ENCODE data around the gene CCDC124. TPM values are rescaled to one million over a fixed set of nuclear protein-coding genes. Genes with fewer than 3 reads are reported as not detected.

CCDC124 gene
- total and polyA plus RNA-seq, 2 of the 4 experiments (the other 2 are of a cell fraction) = 30.1 to 112 TPM

DNA sequence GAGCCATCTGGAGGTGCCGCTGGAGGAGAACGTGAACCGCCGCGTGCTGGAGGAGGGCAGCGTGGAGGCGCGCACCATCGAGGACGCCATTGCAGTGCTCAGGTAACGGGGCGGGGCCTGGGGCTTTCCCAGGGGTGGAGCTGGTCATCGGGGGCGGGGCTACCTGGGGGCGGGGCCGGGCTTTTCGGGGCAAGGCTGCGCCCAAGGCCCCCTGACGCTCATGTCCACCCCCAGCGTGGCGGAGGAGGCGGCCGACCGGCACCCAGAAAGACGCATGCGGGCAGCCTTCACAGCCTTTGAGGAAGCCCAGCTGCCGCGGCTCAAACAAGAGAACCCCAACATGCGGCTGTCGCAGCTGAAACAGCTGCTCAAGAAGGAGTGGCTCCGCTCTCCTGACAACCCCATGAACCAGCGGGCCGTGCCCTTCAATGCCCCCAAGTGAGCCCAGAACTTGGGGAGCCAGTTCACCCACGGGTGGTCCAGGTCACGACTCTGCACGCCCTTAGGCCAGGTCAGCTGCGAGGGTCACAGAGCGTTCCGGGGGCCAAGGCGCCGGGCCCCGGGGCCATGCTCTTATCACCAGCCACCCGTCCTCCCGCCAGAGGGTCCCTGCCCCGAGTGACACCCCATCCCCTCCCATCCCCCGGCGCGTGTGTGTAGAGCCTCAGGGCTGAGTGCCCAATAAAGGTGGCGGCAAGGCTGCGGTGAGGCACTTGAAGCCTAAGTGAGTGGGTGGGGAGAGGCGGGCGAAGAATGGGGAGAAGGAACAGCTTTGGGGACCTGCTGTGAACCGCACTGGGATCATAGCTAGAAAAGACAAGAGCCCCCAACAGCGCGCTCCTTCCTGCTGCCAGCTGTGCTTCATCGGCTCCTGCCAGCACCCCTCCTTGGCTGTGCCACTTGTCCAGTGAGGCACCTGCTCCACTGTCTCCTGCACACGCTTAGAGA is 10.7 kb downstream of the CCDC124 start:
- Histone ChIP-seq H2BK15ac (ENCODE audit: low read depth, low read length) (no peak overlapping the region), H2AK5ac (ENCODE audit: low read depth, low read length) (no peak overlapping the region), H4K5ac (ENCODE audit: low read depth, low read length) (no peak overlapping the region), H3K4ac (ENCODE audit: low read depth, low read length) (no peak overlapping the region), H3K36me3 (ENCODE audit: control insufficient read depth, insufficient read depth, low read length) (peaks cover 5% of the 10 kb centered on the region; the same call in 1 of the 2 replicates), H2BK120ac (ENCODE audit: low read depth, low read length) (no peak overlapping the region), H3K27ac (ENCODE audit: insufficient read depth, low read length) (no peak overlapping the region), H3K56ac (ENCODE audit: extremely low read depth, insufficient read depth, low read length) (no peak overlapping the region), H3K4me3 (ENCODE audit: insufficient read depth, low read depth, low read length) (no peak overlapping the region), H3K9me3 (ENCODE audit: control insufficient read depth, insufficient read depth, low read length) (no peaks in the 10 kb centered on the region), H2AFZ (replicated peaks; ENCODE audit: low read length, poor library complexity) (no peak overlapping the region), H3K9me1 (ENCODE audit: insufficient read depth, low read length) (0 out of 2 replicates have a peak, but pooled peaks cover 3% of the 10 kb centered on the region), H4K20me1 (ENCODE audit: insufficient read depth, low read length) (peaks cover 29% of the 10 kb centered on the region), H3K9ac (ENCODE audit: low read depth, low read length) (no peak overlapping the region), H3K4me1 (ENCODE audit: control insufficient read depth, insufficient read depth, low read length) (peaks cover 5% of the 10 kb centered on the region), H3K79me1 (ENCODE audit: low read depth in 1 of 2, low read length in 2 of 2) (peaks cover 0 to 1% of the 10 kb centered on the region in 2 experiments; a peak in 1 of 4 replicates), H3K14ac (replicated peaks; ENCODE audit: low read depth, low read length) (no peak overlapping the region), H3K23ac (ENCODE audit: low read depth, low read length) (no peak overlapping the region), H3K18ac (ENCODE audit: low read depth, low read length) (no peak overlapping the region), H2AK9ac (replicated peaks; ENCODE audit: low read depth, low read length, poor library complexity) (no peak overlapping the region), H2BK20ac (ENCODE audit: low read depth, low read length) (no peak overlapping the region), H4K8ac (ENCODE audit: low read depth in 2 of 2, low read length in 2 of 2) (no peak overlapping the region), H3K4me2 (ENCODE audit: low read depth, low read length) (no peak overlapping the region), H4K91ac (ENCODE audit: insufficient read depth, low read depth, low read length) (no peak overlapping the region), H2BK5ac (ENCODE audit: low read depth, low read length, poor library complexity, severe bottlenecking) (no peak overlapping the region), H3K27me3 (ENCODE audit: control insufficient read depth, insufficient read depth, low read length) (peaks cover under 1% of the 10 kb centered on the region)
- intact Hi-C loops (cut with micrococcal nuclease) (no loop called here), dilution Hi-C loops (cut with HindIII; ENCODE audit: low sequenced_read_pairs, unreplicated experiment) (no loop called here), in situ Hi-C loops (cut with MboI; ENCODE audit: low sequenced_read_pairs) (loop anchor here (25.0 kb wide), 1 partner anchor 119 kb away; no protein-coding TSS in a partner anchor)
- TF ChIP-seq, protein P1, sequence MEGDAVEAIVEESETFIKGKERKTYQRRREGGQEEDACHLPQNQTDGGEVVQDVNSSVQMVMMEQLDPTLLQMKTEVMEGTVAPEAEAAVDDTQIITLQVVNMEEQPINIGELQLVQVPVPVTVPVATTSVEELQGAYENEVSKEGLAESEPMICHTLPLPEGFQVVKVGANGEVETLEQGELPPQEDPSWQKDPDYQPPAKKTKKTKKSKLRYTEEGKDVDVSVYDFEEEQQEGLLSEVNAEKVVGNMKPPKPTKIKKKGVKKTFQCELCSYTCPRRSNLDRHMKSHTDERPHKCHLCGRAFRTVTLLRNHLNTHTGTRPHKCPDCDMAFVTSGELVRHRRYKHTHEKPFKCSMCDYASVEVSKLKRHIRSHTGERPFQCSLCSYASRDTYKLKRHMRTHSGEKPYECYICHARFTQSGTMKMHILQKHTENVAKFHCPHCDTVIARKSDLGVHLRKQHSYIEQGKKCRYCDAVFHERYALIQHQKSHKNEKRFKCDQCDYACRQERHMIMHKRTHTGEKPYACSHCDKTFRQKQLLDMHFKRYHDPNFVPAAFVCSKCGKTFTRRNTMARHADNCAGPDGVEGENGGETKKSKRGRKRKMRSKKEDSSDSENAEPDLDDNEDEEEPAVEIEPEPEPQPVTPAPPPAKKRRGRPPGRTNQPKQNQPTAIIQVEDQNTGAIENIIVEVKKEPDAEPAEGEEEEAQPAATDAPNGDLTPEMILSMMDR (conservative IDR thresholded peaks at IDR 0.05; ENCODE audit: low read depth, low read length) = no peak
- TF ChIP-seq MAZ (IDR thresholded peaks at IDR 0.05; ENCODE audit: borderline replicate concordance, low read depth, low read length) (no peak), POLR2A (IDR thresholded peaks at IDR 0.05; ENCODE audit: low read depth, low read length) (no peak), RAD21 (IDR thresholded peaks at IDR 0.05; ENCODE audit: low read length) (no peak), RCOR1 (IDR thresholded peaks at IDR 0.05; ENCODE audit: insufficient replicate concordance, low read length) (no peak), NFE2L2 (IDR thresholded peaks at IDR 0.05; ENCODE audit: low read depth, low read length) (no peak), CHD1 (IDR thresholded peaks at IDR 0.05; ENCODE audit: low read depth, low read length) (no peak), MXI1 (IDR thresholded peaks at IDR 0.05; ENCODE audit: borderline replicate concordance, low read depth, low read length) (no peak), FOS (IDR thresholded peaks at IDR 0.05; ENCODE audit: low read depth, low read length) (no peak), BHLHE40 (IDR thresholded peaks at IDR 0.05; ENCODE audit: low read depth, low read length) (no peak), SMC3 (IDR thresholded peaks at IDR 0.05; ENCODE audit: low read depth, low read length) (no peak)
- TF ChIP-seq, protein P2, sequence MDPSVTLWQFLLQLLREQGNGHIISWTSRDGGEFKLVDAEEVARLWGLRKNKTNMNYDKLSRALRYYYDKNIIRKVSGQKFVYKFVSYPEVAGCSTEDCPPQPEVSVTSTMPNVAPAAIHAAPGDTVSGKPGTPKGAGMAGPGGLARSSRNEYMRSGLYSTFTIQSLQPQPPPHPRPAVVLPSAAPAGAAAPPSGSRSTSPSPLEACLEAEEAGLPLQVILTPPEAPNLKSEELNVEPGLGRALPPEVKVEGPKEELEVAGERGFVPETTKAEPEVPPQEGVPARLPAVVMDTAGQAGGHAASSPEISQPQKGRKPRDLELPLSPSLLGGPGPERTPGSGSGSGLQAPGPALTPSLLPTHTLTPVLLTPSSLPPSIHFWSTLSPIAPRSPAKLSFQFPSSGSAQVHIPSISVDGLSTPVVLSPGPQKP (IDR thresholded peaks at IDR 0.05; ENCODE audit: borderline replicate concordance, low read depth, low read length) = no peak
- TF ChIP-seq, protein P3, sequence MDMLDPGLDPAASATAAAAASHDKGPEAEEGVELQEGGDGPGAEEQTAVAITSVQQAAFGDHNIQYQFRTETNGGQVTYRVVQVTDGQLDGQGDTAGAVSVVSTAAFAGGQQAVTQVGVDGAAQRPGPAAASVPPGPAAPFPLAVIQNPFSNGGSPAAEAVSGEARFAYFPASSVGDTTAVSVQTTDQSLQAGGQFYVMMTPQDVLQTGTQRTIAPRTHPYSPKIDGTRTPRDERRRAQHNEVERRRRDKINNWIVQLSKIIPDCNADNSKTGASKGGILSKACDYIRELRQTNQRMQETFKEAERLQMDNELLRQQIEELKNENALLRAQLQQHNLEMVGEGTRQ (IDR thresholded peaks at IDR 0.05; ENCODE audit: low read depth, low read length) = no peak
- ATAC-seq (ENCODE audit: low read depth) (no peak), DNase-seq (no peak)
- POLR2A ChIA-PET (ENCODE audit: unreplicated experiment) = no interaction called here
- 57% methylated on average over 23 of the region's 57 CpGs; no CpG with 5 or more reads in 1 of the 2 experiments for WGBS, 2 experiments (ENCODE audit: extremely low coverage in 2 of 2, insufficient read length in 1 of 2)
- CTCF ChIA-PET = no interaction called here
- TSS peak; percentile 93 for BruUV-seq (replicated peaks)

Data from IMR-90 (cell line).